Activated CD8-positive, alpha-beta T cell treated with anti-CD3 and anti-CD28 coated beads for 36 hours (primary cell): Measurements from ENCODE around the gene LHX4. TPM values are rescaled to one million over a fixed set of nuclear protein-coding genes. Genes with fewer than 3 reads are reported as not detected.

Source experiments
- ATAC-seq: fragments of 200-7000 bp; cut with Tn5 transposase; one replicate; pipeline ENCODE4 v1.10.0; 2021; ENCODE audit warnings: mild to moderate bottlenecking, moderate library complexity
- CTCF ChIA-PET: fragments of 350-600 bp; sonication (Branson Sonifier 250); formaldehyde crosslinking; loops from one replicate; lab custom pipeline; 2021; ENCODE audit warnings: antibody characterized with exemption; lab: Charles Lee
- POLR2A ChIA-PET: fragments of 350-600 bp; sonication (Branson Sonifier 250); formaldehyde crosslinking; loops from one replicate; lab custom pipeline; 2021; ENCODE audit warnings: antibody characterized with exemption; lab: Charles Lee
- DNase-seq: peaks from one replicate; pipeline ENCODE4 v3.0.0-alpha.2; 2020
- H3K27ac Mint-ChIP-seq: one replicate; pipeline ENCODE4 v1.8.0; 2021; ENCODE audit warnings: mild to moderate bottlenecking, mixed read lengths
- H3K27me3 Mint-ChIP-seq: one replicate; pipeline ENCODE4 v1.8.0; 2021; ENCODE audit warnings: mixed read lengths
- H3K36me3 Mint-ChIP-seq: one replicate; pipeline ENCODE4 v1.8.0; 2021; ENCODE audit warnings: low read depth, mixed read lengths
- H3K4me1 Mint-ChIP-seq: one replicate; pipeline ENCODE4 v1.8.0; 2021; ENCODE audit warnings: low read depth, mixed read lengths
- H3K4me3 Mint-ChIP-seq: one replicate; pipeline ENCODE4 v1.8.0; 2021; ENCODE audit warnings: mild to moderate bottlenecking, moderate library complexity, mixed read lengths
- H3K9me3 Mint-ChIP-seq: one replicate; pipeline ENCODE4 v1.8.0; 2021; ENCODE audit warnings: mixed read lengths
- CTCF ChIP-seq: fragments of 200-600 bp; IDR thresholded peaks from one replicate; pipeline ENCODE4 v1.8.0; 2022; ENCODE audit warnings: antibody characterized with exemption, mild to moderate bottlenecking
- intact Hi-C: fragments of 100-400 bp; cut with micrococcal nuclease; formaldehyde crosslinking; loops from one replicate; pipeline ENCODE4 v1.10.0; 2022
- total RNA-seq, 2 experiments: library from RNA; stranded (reverse); gene quantifications; one replicate each; pipeline ENCODE4 v1.2.3, GENCODE V29; 2021

Gene LHX4
- total RNA-seq, 2 experiments from 2014 or later = not detected

- H3K4me1 Mint-ChIP-seq = peaks cover 17% of the 10 kb centered on the region
- H3K27me3 Mint-ChIP-seq = no peaks in the 10 kb centered on the region
- intact Hi-C loops = no loop called here
- H3K27ac Mint-ChIP-seq = no peak overlapping the region
- no peak for ATAC-seq
- TF ChIP-seq CTCF = no peak
- no peaks in the 10 kb centered on the region for H3K9me3 Mint-ChIP-seq
- POLR2A ChIA-PET = no interaction called here
- no peak for DNase-seq
- CTCF ChIA-PET = interaction anchor here (0.8 to 1.1 kb wide), 2 partner anchors 12 to 59 kb away, joined by 4 read pairs; no protein-coding TSS in a partner anchor
- H3K4me3 Mint-ChIP-seq = no peak overlapping the region
- H3K36me3 Mint-ChIP-seq = peaks cover 2% of the 10 kb centered on the region
These were observed 36.7 kb upstream of the LHX4 start for GRCh38 chr1:180193141-180194047.

- ATAC-seq = no peak
- Mint-ChIP-seq H3K27ac (no peak overlapping the region), H3K36me3 (no peaks in the 10 kb centered on the region), H3K27me3 (no peaks in the 10 kb centered on the region), H3K4me3 (no peak overlapping the region), H3K9me3 (no peaks in the 10 kb centered on the region), H3K4me1 (peaks cover 17% of the 10 kb centered on the region)
- CTCF ChIA-PET = no interaction called here
- intact Hi-C loops = no loop called here
- no peak for TF ChIP-seq CTCF
- DNase-seq = no peak
- POLR2A ChIA-PET = no interaction called here
These were observed 36.0 kb upstream of the LHX4 start for GRCh38 chr1:180194048-180194425.

GRCh38 chr1:180194546-180195207, 35.4 kb upstream of the LHX4 start:
- intact Hi-C loops = no loop called here
- POLR2A ChIA-PET = no interaction called here
- H3K27me3 Mint-ChIP-seq = no peaks in the 10 kb centered on the region
- H3K36me3 Mint-ChIP-seq = no peaks in the 10 kb centered on the region
- DNase-seq (no peak), ATAC-seq (no peak)
- CTCF ChIA-PET = interaction anchor here (1.7 kb wide), 1 partner anchor 14 kb away, joined by 5 read pairs; no protein-coding TSS in a partner anchor
- H3K4me3 Mint-ChIP-seq = no peak overlapping the region
- H3K4me1 Mint-ChIP-seq = peaks cover 17% of the 10 kb centered on the region
- no peak overlapping the region for H3K27ac Mint-ChIP-seq
- no peaks in the 10 kb centered on the region for H3K9me3 Mint-ChIP-seq
- no peak for TF ChIP-seq CTCF

- Mint-ChIP-seq H3K27ac (no peak overlapping the region), H3K9me3 (no peaks in the 10 kb centered on the region), H3K36me3 (no peaks in the 10 kb centered on the region), H3K4me1 (peaks cover 17% of the 10 kb centered on the region), H3K4me3 (no peak overlapping the region), H3K27me3 (no peaks in the 10 kb centered on the region)
- ChIA-PET POLR2A (no interaction called here), CTCF (interaction anchor here (1.7 kb wide), 1 partner anchor 15 kb away, joined by 5 read pairs; no protein-coding TSS in a partner anchor)
- ATAC-seq (no peak), DNase-seq (no peak)
- intact Hi-C loops = no loop called here
- TF ChIP-seq CTCF = no peak
These were observed 34.7 kb upstream of the LHX4 start for GRCh38 chr1:180195401-180195800.
